Body of pancreas (tissue), 4 donors: ENCODE data around the gene SCN1B.
"Not testable (repeated sequence)": the region's sequence is repeated elsewhere in the genome, so short reads cannot be mapped to it uniquely, and the experiment has no call there.

Source experiments
- POLR2A ChIP-seq, 3 donors: fragments of 450-650 bp; IDR thresholded peaks; one replicate each; pipeline ENCODE4 v1.6.1; 2016; ENCODE audit warnings: antibody characterized with exemption in 3 of 3, mild to moderate bottlenecking in 2 of 3
- TF ChIP-seq, protein P1 (sequence below), 7 experiments: fragments of 450-650 bp in 4 of 7; fragments of 200-600 bp in 3 of 7; sonication (generic) in 3 of 7; IDR thresholded peaks; one replicate each; pipeline ENCODE4 v1.5.1; 2016 to 2019; ENCODE audit warnings: antibody characterized with exemption in 7 of 7

DNA sequence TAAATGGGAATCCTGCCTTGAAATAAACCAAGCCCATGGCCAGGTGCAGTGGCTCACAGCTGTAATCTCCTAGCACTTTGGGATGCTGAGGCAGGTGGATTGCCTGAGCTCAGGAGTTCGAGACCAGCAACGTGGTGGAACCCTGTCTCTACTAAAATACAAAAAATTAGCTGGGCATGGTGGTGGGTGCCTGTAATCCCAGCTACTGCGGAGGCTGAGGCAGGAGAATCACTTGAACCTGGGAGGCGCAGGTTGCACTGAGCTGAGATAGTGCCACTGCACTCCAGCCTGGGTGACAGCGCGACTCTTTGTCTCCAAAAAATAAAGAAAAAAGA is 24.3 kb upstream of the SCN1B start:
- TF ChIP-seq, protein P1, sequence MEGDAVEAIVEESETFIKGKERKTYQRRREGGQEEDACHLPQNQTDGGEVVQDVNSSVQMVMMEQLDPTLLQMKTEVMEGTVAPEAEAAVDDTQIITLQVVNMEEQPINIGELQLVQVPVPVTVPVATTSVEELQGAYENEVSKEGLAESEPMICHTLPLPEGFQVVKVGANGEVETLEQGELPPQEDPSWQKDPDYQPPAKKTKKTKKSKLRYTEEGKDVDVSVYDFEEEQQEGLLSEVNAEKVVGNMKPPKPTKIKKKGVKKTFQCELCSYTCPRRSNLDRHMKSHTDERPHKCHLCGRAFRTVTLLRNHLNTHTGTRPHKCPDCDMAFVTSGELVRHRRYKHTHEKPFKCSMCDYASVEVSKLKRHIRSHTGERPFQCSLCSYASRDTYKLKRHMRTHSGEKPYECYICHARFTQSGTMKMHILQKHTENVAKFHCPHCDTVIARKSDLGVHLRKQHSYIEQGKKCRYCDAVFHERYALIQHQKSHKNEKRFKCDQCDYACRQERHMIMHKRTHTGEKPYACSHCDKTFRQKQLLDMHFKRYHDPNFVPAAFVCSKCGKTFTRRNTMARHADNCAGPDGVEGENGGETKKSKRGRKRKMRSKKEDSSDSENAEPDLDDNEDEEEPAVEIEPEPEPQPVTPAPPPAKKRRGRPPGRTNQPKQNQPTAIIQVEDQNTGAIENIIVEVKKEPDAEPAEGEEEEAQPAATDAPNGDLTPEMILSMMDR (IDR thresholded peaks at IDR 0.05): not testable (repeated sequence)
- not testable (repeated sequence) for TF ChIP-seq POLR2A (IDR thresholded peaks at IDR 0.05)
